Activated CD8-positive, alpha-beta memory T cell treated with anti-CD3 and anti-CD28 coated beads for 4 hours (primary cell): ENCODE measurements around the gene SMARCAL1.
A peak's percentile ranks its signal among the peaks of the same experiment; 100 is the strongest.

Experiments
- DNase-seq, 2 donors: peaks; one replicate each; pipeline ENCODE4 v3.0.0-alpha.2; 2020; ENCODE audit warnings: low read depth in 2 of 2

Gene SMARCAL1

GRCh38 chr2:216392945-216393840 is 19.1 kb upstream of the SMARCAL1 start:
- DNase-seq = no peak

GRCh38 chr2:216394881-216395280 is 17.4 kb upstream of the SMARCAL1 start:
- no peak for DNase-seq

DNA sequence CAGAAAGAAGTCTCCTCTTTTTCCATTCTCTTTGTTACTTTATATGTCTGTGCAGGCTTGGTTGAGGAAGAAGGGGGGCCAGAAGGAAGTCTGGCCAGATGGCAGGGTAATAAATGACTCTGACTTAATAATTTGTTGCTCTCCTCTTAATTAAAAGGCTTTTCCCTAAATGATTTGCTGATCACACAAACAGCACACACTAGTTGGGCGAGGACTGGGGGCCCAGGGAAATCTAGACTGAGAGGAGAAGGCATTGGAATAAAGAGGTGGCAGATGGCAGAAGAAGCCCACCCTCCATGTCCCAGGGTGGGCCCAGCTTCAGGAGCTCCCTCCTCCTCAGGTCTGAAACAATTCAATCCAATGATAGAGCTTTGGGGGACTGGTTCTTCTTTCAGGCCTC is 12.7 kb upstream of the SMARCAL1 start:
- DNase-seq = no peak

- no peak for DNase-seq
These were observed 9.5 kb upstream of the SMARCAL1 start for GRCh38 chr2:216402751-216403150.

GRCh38 chr2:216404010-216404618 is 8.2 kb upstream of the SMARCAL1 start:
- DNase-seq = peak; percentile 14 to 27

GRCh38 chr2:216405588-216405987 is 6.7 kb upstream of the SMARCAL1 start:
- no peak for DNase-seq

DNA sequence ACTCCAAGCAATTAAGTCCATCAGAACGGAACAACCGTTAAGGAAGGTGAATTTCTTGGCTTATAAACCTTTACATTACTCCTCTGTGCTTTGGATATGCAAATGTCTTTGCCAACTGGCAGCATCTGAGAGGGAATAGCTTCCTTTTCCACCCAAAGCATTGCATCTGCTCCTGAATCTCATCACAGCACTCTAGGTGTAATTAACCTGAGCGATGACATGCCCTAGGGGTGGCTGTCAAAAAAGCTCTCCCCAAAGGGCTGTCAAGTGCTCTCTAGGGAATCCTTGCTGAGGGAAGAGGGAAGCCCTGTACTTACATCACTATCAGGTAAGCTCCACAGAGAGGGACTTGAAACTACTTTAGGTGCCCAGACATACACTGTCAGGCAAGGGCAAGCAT is 5.5 kb upstream of the SMARCAL1 start:
- DNase-seq = no peak

DNA sequence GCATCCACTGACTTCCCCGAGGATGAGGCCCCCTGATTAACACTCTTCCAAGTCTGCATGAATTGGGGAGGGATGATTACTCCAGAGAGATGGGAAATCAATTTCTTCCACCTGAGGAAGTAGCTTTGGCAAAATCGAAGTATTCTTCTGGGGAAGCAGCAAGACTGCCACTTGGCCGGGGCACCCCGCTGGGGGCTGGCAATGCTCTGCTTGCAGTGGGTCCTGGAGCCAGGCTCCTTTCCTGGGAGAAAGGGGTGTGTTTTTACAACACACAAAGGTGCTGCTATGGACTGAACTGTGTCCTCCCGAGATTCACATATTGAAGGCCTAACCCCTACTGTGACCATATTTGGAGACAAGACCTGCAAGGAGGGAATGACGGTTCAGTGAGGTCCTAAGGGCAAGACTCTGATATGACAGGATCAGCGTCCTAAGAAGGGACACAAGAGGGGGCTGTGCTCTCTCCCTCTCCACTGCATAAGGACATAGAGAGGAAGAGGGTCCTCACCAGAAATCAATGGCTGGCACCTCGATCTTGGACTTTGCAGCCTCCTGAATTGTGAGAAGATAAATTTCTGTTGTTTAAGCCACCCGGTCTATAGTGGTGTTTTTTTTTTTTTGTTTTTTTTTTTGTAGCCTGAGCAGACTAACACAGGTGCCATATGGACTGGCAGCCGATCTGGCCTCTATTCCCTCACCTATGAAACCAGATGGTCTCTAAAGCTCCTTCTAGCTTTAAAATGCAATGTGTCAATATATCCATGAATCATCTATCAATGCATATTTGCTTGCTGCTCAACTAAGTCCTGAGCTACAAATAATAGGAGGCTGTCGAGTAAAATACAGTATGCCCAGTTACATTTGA is 3.6 kb upstream of the SMARCAL1 start:
- DNase-seq = no peak

DNA sequence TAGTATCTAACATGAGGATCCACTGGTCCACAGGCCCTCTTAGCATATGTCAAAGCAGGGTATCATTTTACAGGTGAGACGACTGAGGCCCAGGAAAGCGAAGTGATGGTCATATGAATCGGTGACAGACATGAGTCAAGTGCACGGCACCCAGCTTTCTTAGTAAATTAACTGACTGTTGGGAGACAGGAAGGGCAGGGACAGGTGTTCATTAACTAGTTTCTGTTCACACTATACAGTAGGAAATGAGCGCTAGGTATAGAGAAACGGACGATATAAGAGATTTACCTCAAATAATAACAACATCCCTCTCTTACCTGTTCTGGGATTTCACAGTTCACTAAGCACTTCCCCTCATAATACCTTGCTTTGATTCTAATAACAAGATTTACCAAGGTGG is 1.7 kb upstream of the SMARCAL1 start:
- DNase-seq = no peak

DNA sequence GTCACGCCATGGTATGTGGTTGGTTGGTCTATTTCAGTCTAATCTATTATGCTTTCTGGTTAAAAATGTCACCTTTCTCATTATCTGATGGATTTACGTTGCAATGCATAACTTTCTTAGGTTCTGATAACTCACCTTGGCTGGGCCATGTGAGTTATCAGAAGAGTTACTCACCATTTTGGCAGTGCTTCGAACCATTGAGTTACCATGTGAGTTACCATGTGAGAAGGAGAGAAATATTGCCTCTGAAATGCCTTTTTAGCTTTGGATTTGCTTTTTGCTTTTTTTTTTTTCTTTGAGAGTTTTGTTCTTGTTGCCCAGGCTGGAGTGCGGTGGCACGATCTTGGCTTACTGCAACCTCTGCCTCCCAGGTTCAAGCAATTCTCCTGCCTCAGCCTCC is 1.6 kb downstream of the SMARCAL1 start:
- no peak for DNase-seq

- DNase-seq = no peak
These were observed 2.6 kb downstream of the SMARCAL1 start for GRCh38 chr2:216414772-216415319.

GRCh38 chr2:216415541-216415940 is 3.3 kb downstream of the SMARCAL1 start:
- no peak for DNase-seq

- DNase-seq = no peak
These were observed 4.5 kb downstream of the SMARCAL1 start for GRCh38 chr2:216416571-216417307.

DNA sequence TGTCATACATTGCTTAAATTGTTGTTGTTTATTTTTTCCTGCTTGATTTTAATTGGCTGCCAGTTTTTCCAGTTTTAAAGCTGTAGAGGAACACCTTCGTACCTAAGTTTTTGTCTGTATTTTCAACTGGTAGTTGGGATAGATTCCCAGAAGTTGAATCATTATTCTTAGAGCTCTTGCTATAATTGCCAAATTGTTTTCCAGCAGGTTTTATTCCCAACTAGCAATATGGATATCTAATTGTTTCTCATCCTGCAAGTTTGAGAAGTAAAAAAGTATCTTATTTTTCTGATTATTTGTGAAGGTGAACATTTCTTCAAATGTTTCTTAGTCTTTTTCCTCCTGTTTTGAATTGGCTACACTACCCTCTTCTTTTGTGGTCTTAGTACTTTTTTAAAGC is 6.7 kb downstream of the SMARCAL1 start:
- DNase-seq = no peak

GRCh38 chr2:216420367-216421101 is 8.2 kb downstream of the SMARCAL1 start:
- no peak for DNase-seq

GRCh38 chr2:216423071-216423470 is 10.8 kb downstream of the SMARCAL1 start:
- no peak for DNase-seq

GRCh38 chr2:216424274-216424673 is 12.0 kb downstream of the SMARCAL1 start:
- DNase-seq = no peak

- DNase-seq = no peak
These were observed 12.9 kb downstream of the SMARCAL1 start for GRCh38 chr2:216425008-216425787.

GRCh38 chr2:216426166-216426777 is 14.0 kb downstream of the SMARCAL1 start:
- no peak for DNase-seq
